ENCODE results near the gene MPZL1. TPM values are rescaled to one million over a fixed set of nuclear protein-coding genes. Genes with fewer than 3 reads are reported as not detected.

The MPZL1 gene
- total and polyA plus RNA-seq, 9 donors, result 30.3 to 180 (median 80.1) TPM

GRCh38 chr1:167703557-167703956, 18.2 kb upstream of the MPZL1 start:
- Histone ChIP-seq H3K9me3 (no peaks in the 10 kb centered on the region), H3K27me3 (no peaks in the 10 kb centered on the region), H3K4me3 (no peak overlapping the region), H3K36me3 (no peaks in the 10 kb centered on the region), H3K4me1 (ENCODE audit: insufficient read depth) (no peaks in the 10 kb centered on the region), H3K27ac (no peak overlapping the region)
- DNase-seq, result no peak
- TF ChIP-seq POLR2A (IDR thresholded peaks at IDR 0.05) (no peak), EP300 (IDR thresholded peaks at IDR 0.05) (no peak)
- WGBS, 3 donors, result 90 to 96% (median 92%) methylated on average over 1 of the region's 1 CpG
- intact Hi-C loops (cut with DNase I), result no loop called here

- Histone ChIP-seq H3K9me3 (no peaks in the 10 kb centered on the region), H3K27ac (no peak overlapping the region), H3K4me3 (no peak overlapping the region), H3K4me1 (ENCODE audit: insufficient read depth) (no peaks in the 10 kb centered on the region), H3K27me3 (no peaks in the 10 kb centered on the region), H3K36me3 (no peaks in the 10 kb centered on the region)
- TF ChIP-seq CTCF (IDR thresholded peaks at IDR 0.05) (no peak), EP300 (IDR thresholded peaks at IDR 0.05) (no peak), POLR2A (IDR thresholded peaks at IDR 0.05) (no peak)
- 41 to 58% (median 42%) methylated on average over 2 of the region's 2 CpGs for WGBS, 3 donors
- no peak for DNase-seq
- intact Hi-C loops (cut with DNase I), result no loop called here
Observed at GRCh38 chr1:167704715-167705114, 17.1 kb upstream of the MPZL1 start.

- Histone ChIP-seq H3K9me3 (no peaks in the 10 kb centered on the region), H3K36me3 (no peaks in the 10 kb centered on the region), H3K4me3 (no peak overlapping the region), H3K27ac (no peak overlapping the region), H3K4me1 (ENCODE audit: insufficient read depth) (no peaks in the 10 kb centered on the region), H3K27me3 (no peaks in the 10 kb centered on the region)
- intact Hi-C loops (cut with DNase I), result no loop called here
- WGBS, 3 donors, result 42 to 62% (median 47%) methylated on average over 6 of the region's 6 CpGs
- no peak for DNase-seq
- no peak for TF ChIP-seq POLR2A (IDR thresholded peaks at IDR 0.05)
- TF ChIP-seq EP300 (IDR thresholded peaks at IDR 0.05), result no peak
- TF ChIP-seq CTCF (IDR thresholded peaks at IDR 0.05), result no peak
Observed at GRCh38 chr1:167705250-167705649, 16.5 kb upstream of the MPZL1 start.

- intact Hi-C loops (cut with DNase I), result no loop called here
- 75 to 83% (median 82%) methylated on average over 2 of the region's 2 CpGs for WGBS, 3 donors
- TF ChIP-seq POLR2A (IDR thresholded peaks at IDR 0.05), result no peak
- TF ChIP-seq CTCF (IDR thresholded peaks at IDR 0.05), result no peak
- no peak for TF ChIP-seq EP300 (IDR thresholded peaks at IDR 0.05)
Observed at GRCh38 chr1:167706363-167706762, 15.4 kb upstream of the MPZL1 start.

GRCh38 chr1:167706931-167707877, 14.6 kb upstream of the MPZL1 start:
- Histone ChIP-seq H3K36me3 (no peaks in the 10 kb centered on the region), H3K27ac (no peak overlapping the region), H3K9me3 (no peaks in the 10 kb centered on the region), H3K4me1 (ENCODE audit: insufficient read depth) (no peaks in the 10 kb centered on the region), H3K27me3 (no peaks in the 10 kb centered on the region), H3K4me3 (no peak overlapping the region)
- TF ChIP-seq POLR2A (IDR thresholded peaks at IDR 0.05) (no peak), CTCF (IDR thresholded peaks at IDR 0.05) (no peak), EP300 (IDR thresholded peaks at IDR 0.05) (no peak)
- WGBS, 3 donors, result 81 to 86% (median 81%) methylated on average over 10 of the region's 10 CpGs
- no peak for DNase-seq
- intact Hi-C loops (cut with DNase I), result no loop called here

More at GRCh38 chr1:167706363-167706762, 15.4 kb upstream of the MPZL1 start:
- DNase-seq, result no peak
- Histone ChIP-seq H3K9me3 (no peaks in the 10 kb centered on the region), H3K4me1 (ENCODE audit: insufficient read depth) (no peaks in the 10 kb centered on the region), H3K4me3 (no peak overlapping the region), H3K27ac (no peak overlapping the region), H3K27me3 (no peaks in the 10 kb centered on the region), H3K36me3 (no peaks in the 10 kb centered on the region)

Measured in ovary (tissue), 9 donors.